Mesendoderm (in vitro differentiated cells): Measurements from ENCODE around the gene RIMOC1.
A peak's percentile ranks its signal among the peaks of the same experiment; 100 is the strongest.
"Not testable (repeated sequence)": the region's sequence is repeated elsewhere in the genome, so short reads cannot be mapped to it uniquely, and the experiment has no call there.

Experiments used
- DNase-seq: peaks from one replicate; pipeline ENCODE4 v3.0.0; 2013
- H2AK5ac ChIP-seq: 2 replicates; pipeline ENCODE4 v1.6.1; 2013; ENCODE audit warnings: low read length, inconsistent platforms
- H2BK120ac ChIP-seq: 2 replicates; pipeline ENCODE4 v1.6.1; 2013; ENCODE audit warnings: low read depth, mild to moderate bottlenecking, low read length, moderate library complexity, mixed read lengths
- H2BK15ac ChIP-seq: replicated peaks from 2 replicates; pipeline ENCODE4 v1.6.1; 2013; ENCODE audit warnings: low read depth, mild to moderate bottlenecking, moderate library complexity
- H2BK5ac ChIP-seq: 2 replicates; pipeline ENCODE4 v1.6.1; 2013; ENCODE audit warnings: low read length, inconsistent platforms
- H3K18ac ChIP-seq: 2 replicates; pipeline ENCODE4 v1.6.1; 2013; ENCODE audit warnings: mild to moderate bottlenecking, low read length, mixed read lengths
- H3K23ac ChIP-seq: one replicate; pipeline ENCODE4 v1.6.1; 2013; ENCODE audit warnings: low read length
- H3K27ac ChIP-seq: 2 replicates; pipeline ENCODE4 v1.5.1; 2013; ENCODE audit warnings: low read depth, mild to moderate bottlenecking, inconsistent platforms, low read length, moderate library complexity
- H3K27me3 ChIP-seq: 2 replicates; pipeline ENCODE4 v1.6.1; 2013; ENCODE audit warnings: low read length, control low read depth, mild to moderate bottlenecking, inconsistent platforms; ENCODE audit not compliant: insufficient read depth, poor library complexity
- H3K36me3 ChIP-seq: 2 replicates; pipeline ENCODE4 v1.6.1; 2013; ENCODE audit warnings: low read length, inconsistent platforms; ENCODE audit not compliant: control insufficient read depth, insufficient read depth
- H3K4ac ChIP-seq: one replicate; pipeline ENCODE4 v1.6.1; 2013; ENCODE audit warnings: low read depth, mild to moderate bottlenecking, low read length, moderate library complexity
- H3K4me1 ChIP-seq: 2 replicates; pipeline ENCODE4 v1.6.1; 2013; ENCODE audit warnings: low read depth, low read length, inconsistent platforms; ENCODE audit not compliant: control insufficient read depth
- H3K4me2 ChIP-seq: 2 replicates; pipeline ENCODE4 v1.6.1; 2013; ENCODE audit warnings: low read length
- H3K4me3 ChIP-seq: 2 replicates; pipeline ENCODE4 v1.5.1; 2013; ENCODE audit warnings: mild to moderate bottlenecking, low read length
- H3K56ac ChIP-seq: one replicate; pipeline ENCODE4 v1.6.1; 2013; ENCODE audit warnings: low read length
- H3K79me1 ChIP-seq: 2 replicates; pipeline ENCODE4 v1.6.1; 2013; ENCODE audit warnings: low read length, inconsistent platforms
- H3K79me2 ChIP-seq: 2 replicates; pipeline ENCODE4 v1.6.1; 2013; ENCODE audit warnings: mild to moderate bottlenecking, low read length; ENCODE audit not compliant: control insufficient read depth, insufficient read depth
- H3K9ac ChIP-seq: 2 replicates; pipeline ENCODE4 v1.6.1; 2013; ENCODE audit warnings: low read length, inconsistent platforms
- H4K5ac ChIP-seq: one replicate; pipeline ENCODE4 v1.6.1; 2013; ENCODE audit warnings: low read length
- H4K8ac ChIP-seq: one replicate; pipeline ENCODE4 v1.6.1; 2013; ENCODE audit warnings: low read depth, mild to moderate bottlenecking, control low read depth, low read length, moderate library complexity
- WGBS: extraction: QIAGEN DNeasy Blood & Tissue Kit; methylation state at CpG from one replicate; pipeline ENCODE4 v1.1.7; 2013; ENCODE audit warnings: low lambda C conversion rate, missing lambda C conversion rate; ENCODE audit not compliant: insufficient coverage; ENCODE audit errors: extremely low coverage; 5-methylcytosine and 5-hydroxymethylcytosine counted together

RIMOC1 gene

GRCh38 chr5:41932770-41933169 is 28.6 kb downstream of the RIMOC1 start:
- no peak for DNase-seq
- H2BK5ac ChIP-seq = no peak overlapping the region
- no peaks in the 10 kb centered on the region for H3K36me3 ChIP-seq
- H3K9ac ChIP-seq = no peak overlapping the region
- no peak overlapping the region for H3K27ac ChIP-seq
- H3K4me3 ChIP-seq = no peak overlapping the region
- H3K79me1 ChIP-seq = no peaks in the 10 kb centered on the region
- no peaks in the 10 kb centered on the region for H3K27me3 ChIP-seq
- no peak overlapping the region for H3K56ac ChIP-seq
- WGBS = no CpG with 5 or more reads among the region's 2 CpGs
- H2BK15ac ChIP-seq = no peak overlapping the region
- no peak overlapping the region for H3K23ac ChIP-seq
- H3K4ac ChIP-seq = no peak overlapping the region
- no peak overlapping the region for H3K18ac ChIP-seq
- no peaks in the 10 kb centered on the region for H3K4me1 ChIP-seq
- H3K79me2 ChIP-seq = no peaks in the 10 kb centered on the region
- no peak overlapping the region for H3K4me2 ChIP-seq
- H4K8ac ChIP-seq = no peak overlapping the region
- no peak overlapping the region for H2AK5ac ChIP-seq
- H2BK120ac ChIP-seq = no peak overlapping the region
- no peak overlapping the region for H4K5ac ChIP-seq

- no peak overlapping the region for H2AK5ac ChIP-seq
- no peak overlapping the region for H2BK5ac ChIP-seq
- no peak overlapping the region for H2BK15ac ChIP-seq
- DNase-seq = peak; percentile 49
- H3K4me3 ChIP-seq = no peak overlapping the region
- no peak overlapping the region for H2BK120ac ChIP-seq
- H3K56ac ChIP-seq = no peak overlapping the region
- H4K5ac ChIP-seq = no peak overlapping the region
- no peak overlapping the region for H3K4ac ChIP-seq
- no peak overlapping the region for H3K18ac ChIP-seq
- H3K4me2 ChIP-seq = no peak overlapping the region
- H4K8ac ChIP-seq = no peak overlapping the region
- no peaks in the 10 kb centered on the region for H3K36me3 ChIP-seq
- H3K4me1 ChIP-seq = no peaks in the 10 kb centered on the region
- H3K23ac ChIP-seq = no peak overlapping the region
- no peak overlapping the region for H3K9ac ChIP-seq
- no peak overlapping the region for H3K27ac ChIP-seq
- H3K79me2 ChIP-seq = no peaks in the 10 kb centered on the region
- no peaks in the 10 kb centered on the region for H3K79me1 ChIP-seq
- H3K27me3 ChIP-seq = no peaks in the 10 kb centered on the region
These were observed 31.4 kb downstream of the RIMOC1 start for GRCh38 chr5:41935544-41935943.

GRCh38 chr5:41940641-41941040 is 36.5 kb downstream of the RIMOC1 start:
- no peak overlapping the region for H3K4me2 ChIP-seq
- no peak overlapping the region for H3K4ac ChIP-seq
- H2BK5ac ChIP-seq = no peak overlapping the region
- H3K4me1 ChIP-seq = no peaks in the 10 kb centered on the region
- H2AK5ac ChIP-seq = no peak overlapping the region
- whole genome bisulfite sequencing = no CpG with 5 or more reads among the region's 1 CpG
- H3K18ac ChIP-seq = no peak overlapping the region
- H2BK120ac ChIP-seq = no peak overlapping the region
- no peaks in the 10 kb centered on the region for H3K79me1 ChIP-seq
- H4K5ac ChIP-seq = no peak overlapping the region
- no peak overlapping the region for H3K4me3 ChIP-seq
- H3K79me2 ChIP-seq = no peaks in the 10 kb centered on the region
- no peak overlapping the region for H2BK15ac ChIP-seq
- no peak overlapping the region for H3K23ac ChIP-seq
- no peak overlapping the region for H3K27ac ChIP-seq
- H3K56ac ChIP-seq = no peak overlapping the region
- H4K8ac ChIP-seq = no peak overlapping the region
- H3K36me3 ChIP-seq = no peaks in the 10 kb centered on the region
- no peak overlapping the region for H3K9ac ChIP-seq
- DNase-seq = no peak
- H3K27me3 ChIP-seq = no peaks in the 10 kb centered on the region

GRCh38 chr5:41945332-41945955 is 41.3 kb downstream of the RIMOC1 start:
- H3K4ac ChIP-seq, H3K27ac ChIP-seq, H4K8ac ChIP-seq, H3K4me1 ChIP-seq, H2BK15ac ChIP-seq, H3K27me3 ChIP-seq, H2BK5ac ChIP-seq, H3K4me3 ChIP-seq, H2AK5ac ChIP-seq, H3K23ac ChIP-seq, H3K9ac ChIP-seq, H4K5ac ChIP-seq, H2BK120ac ChIP-seq, H3K18ac ChIP-seq, H3K56ac ChIP-seq, H3K79me2 ChIP-seq, H3K79me1 ChIP-seq, DNase-seq, H3K36me3 ChIP-seq, H3K4me2 ChIP-seq: not testable (repeated sequence)
- WGBS = no CpG with 5 or more reads among the region's 7 CpGs

GRCh38 chr5:41951224-41951623 is 47.1 kb downstream of the RIMOC1 start:
- DNase-seq = no peak
- H2BK120ac ChIP-seq = no peak overlapping the region
- H4K5ac ChIP-seq = no peak overlapping the region
- no peak overlapping the region for H3K4me2 ChIP-seq
- no peaks in the 10 kb centered on the region for H3K36me3 ChIP-seq
- H2BK5ac ChIP-seq = no peak overlapping the region
- no peak overlapping the region for H2AK5ac ChIP-seq
- H3K79me2 ChIP-seq = no peaks in the 10 kb centered on the region
- no peak overlapping the region for H3K27ac ChIP-seq
- H3K56ac ChIP-seq = no peak overlapping the region
- H3K4ac ChIP-seq = no peak overlapping the region
- no peak overlapping the region for H3K23ac ChIP-seq
- no peak overlapping the region for H3K9ac ChIP-seq
- no peak overlapping the region for H4K8ac ChIP-seq
- H3K79me1 ChIP-seq = no peaks in the 10 kb centered on the region
- H3K27me3 ChIP-seq = no peaks in the 10 kb centered on the region
- no peak overlapping the region for H3K18ac ChIP-seq
- H3K4me1 ChIP-seq = no peaks in the 10 kb centered on the region
- H3K4me3 ChIP-seq = no peak overlapping the region
- no CpG with 5 or more reads among the region's 3 CpGs for WGBS
- no peak overlapping the region for H2BK15ac ChIP-seq
